ENCODE results near the gene KIRREL3.

DNA sequence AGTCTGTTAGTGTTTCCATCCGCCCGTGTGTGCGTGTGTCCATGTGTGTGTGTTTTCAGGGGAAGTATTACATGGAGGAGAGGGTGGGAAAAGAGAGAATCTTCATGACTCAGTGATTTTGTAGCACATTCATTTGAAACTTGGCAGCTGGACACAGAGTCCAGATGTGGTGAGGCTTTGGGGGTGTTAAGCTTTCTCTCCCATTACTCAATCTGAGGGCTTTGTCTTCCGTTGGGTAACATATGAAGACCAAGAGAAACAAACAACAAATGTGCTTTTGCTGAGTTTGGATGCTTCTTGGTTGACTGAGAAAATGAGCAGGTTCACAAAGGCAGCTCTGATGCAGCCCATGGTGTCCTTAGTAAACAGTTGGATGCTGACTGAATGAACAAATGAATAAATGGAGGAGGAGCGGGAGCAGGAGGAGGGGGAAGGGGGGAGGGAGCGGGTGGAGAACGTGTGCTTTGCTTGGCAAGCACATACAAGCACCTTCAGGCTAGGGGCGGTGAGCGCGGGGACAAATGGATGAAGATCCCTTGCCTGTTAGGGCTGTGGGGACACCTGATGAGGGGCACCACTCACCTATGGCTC is 540.8 kb downstream of the KIRREL3 start:
- TF ChIP-seq, protein P1, sequence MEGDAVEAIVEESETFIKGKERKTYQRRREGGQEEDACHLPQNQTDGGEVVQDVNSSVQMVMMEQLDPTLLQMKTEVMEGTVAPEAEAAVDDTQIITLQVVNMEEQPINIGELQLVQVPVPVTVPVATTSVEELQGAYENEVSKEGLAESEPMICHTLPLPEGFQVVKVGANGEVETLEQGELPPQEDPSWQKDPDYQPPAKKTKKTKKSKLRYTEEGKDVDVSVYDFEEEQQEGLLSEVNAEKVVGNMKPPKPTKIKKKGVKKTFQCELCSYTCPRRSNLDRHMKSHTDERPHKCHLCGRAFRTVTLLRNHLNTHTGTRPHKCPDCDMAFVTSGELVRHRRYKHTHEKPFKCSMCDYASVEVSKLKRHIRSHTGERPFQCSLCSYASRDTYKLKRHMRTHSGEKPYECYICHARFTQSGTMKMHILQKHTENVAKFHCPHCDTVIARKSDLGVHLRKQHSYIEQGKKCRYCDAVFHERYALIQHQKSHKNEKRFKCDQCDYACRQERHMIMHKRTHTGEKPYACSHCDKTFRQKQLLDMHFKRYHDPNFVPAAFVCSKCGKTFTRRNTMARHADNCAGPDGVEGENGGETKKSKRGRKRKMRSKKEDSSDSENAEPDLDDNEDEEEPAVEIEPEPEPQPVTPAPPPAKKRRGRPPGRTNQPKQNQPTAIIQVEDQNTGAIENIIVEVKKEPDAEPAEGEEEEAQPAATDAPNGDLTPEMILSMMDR (IDR thresholded peaks at IDR 0.05 in 8 of 11, conservative IDR thresholded peaks at IDR 0.05 in 3 of 11) = no peak
- TF ChIP-seq POLR2AphosphoS5 (IDR thresholded peaks at IDR 0.05) = no peak
